Right lobe of liver (tissue), 4 donors: ENCODE results near the gene ARFIP1.

Source experiments
- POLR2A ChIP-seq: fragments of 450-650 bp; IDR thresholded peaks from one replicate; pipeline ENCODE4 v1.6.1; 2017; ENCODE audit warnings: antibody characterized with exemption, mild to moderate bottlenecking
- TF ChIP-seq, protein P1 (sequence below), 4 donors: fragments of 200-600 bp in 3 of 4; fragments of 450-650 bp in 1 of 4; IDR thresholded peaks; one replicate each; pipeline versions ENCODE4 v1.5.1 to v1.8.0; 2016 to 2022; ENCODE audit warnings: antibody characterized with exemption in 4 of 4, mild to moderate bottlenecking in 2 of 4
- donor health status: DM: no; HTN: no; CAD: no.
- donor health status: DM: no; HTN: no; CAD: no.
- donor health status: DM: no; HTN: yes; CAD: no.

GRCh38 chr4:152945639-152946038 lies 165.9 kb downstream of the ARFIP1 start:
- TF ChIP-seq, protein P1, sequence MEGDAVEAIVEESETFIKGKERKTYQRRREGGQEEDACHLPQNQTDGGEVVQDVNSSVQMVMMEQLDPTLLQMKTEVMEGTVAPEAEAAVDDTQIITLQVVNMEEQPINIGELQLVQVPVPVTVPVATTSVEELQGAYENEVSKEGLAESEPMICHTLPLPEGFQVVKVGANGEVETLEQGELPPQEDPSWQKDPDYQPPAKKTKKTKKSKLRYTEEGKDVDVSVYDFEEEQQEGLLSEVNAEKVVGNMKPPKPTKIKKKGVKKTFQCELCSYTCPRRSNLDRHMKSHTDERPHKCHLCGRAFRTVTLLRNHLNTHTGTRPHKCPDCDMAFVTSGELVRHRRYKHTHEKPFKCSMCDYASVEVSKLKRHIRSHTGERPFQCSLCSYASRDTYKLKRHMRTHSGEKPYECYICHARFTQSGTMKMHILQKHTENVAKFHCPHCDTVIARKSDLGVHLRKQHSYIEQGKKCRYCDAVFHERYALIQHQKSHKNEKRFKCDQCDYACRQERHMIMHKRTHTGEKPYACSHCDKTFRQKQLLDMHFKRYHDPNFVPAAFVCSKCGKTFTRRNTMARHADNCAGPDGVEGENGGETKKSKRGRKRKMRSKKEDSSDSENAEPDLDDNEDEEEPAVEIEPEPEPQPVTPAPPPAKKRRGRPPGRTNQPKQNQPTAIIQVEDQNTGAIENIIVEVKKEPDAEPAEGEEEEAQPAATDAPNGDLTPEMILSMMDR (IDR thresholded peaks at IDR 0.05) = no peak
- TF ChIP-seq POLR2A = no peak
